ENCODE data around the gene CYP3A4.
"Not testable (repeated sequence)": the region's sequence is repeated elsewhere in the genome, so short reads cannot be mapped to it uniquely, and the experiment has no call there.

The CYP3A4 gene

GRCh38 chr7:99748846-99749579 is 35.0 kb downstream of the CYP3A4 start:
- no peak for TF ChIP-seq SUZ12 (IDR thresholded peaks at IDR 0.05; ENCODE audit: extremely low read depth, insufficient read depth, insufficient read length)
- no peak for TF ChIP-seq ZNF274 (IDR thresholded peaks at IDR 0.05; ENCODE audit: low read depth, low read length)
- TF ChIP-seq YY1 (IDR thresholded peaks at IDR 0.05; ENCODE audit: insufficient read depth, insufficient read length): no peak
- no peak for DNase-seq (ENCODE audit: low read depth, low spot score)
- no peak overlapping the region for H3K9ac ChIP-seq (ENCODE audit: insufficient read length, low read depth)
- no peaks in the 10 kb centered on the region for H3K27me3 ChIP-seq (ENCODE audit: insufficient read depth, insufficient read length)
- no peaks in the 10 kb centered on the region for H3K4me1 ChIP-seq (ENCODE audit: insufficient read depth, insufficient read length)
- no peaks in the 10 kb centered on the region for H3K36me3 ChIP-seq (ENCODE audit: insufficient read depth, insufficient read length, low read length)
- no peaks in the 10 kb centered on the region for H3K9me3 ChIP-seq (ENCODE audit: insufficient read depth, low read length)
- no peak overlapping the region for H3K4me3 ChIP-seq (ENCODE audit: insufficient read length, low read depth)

- DNase-seq (ENCODE audit: low read depth, low spot score); H3K4me3 ChIP-seq (ENCODE audit: insufficient read length, low read depth); H3K36me3 ChIP-seq (ENCODE audit: insufficient read depth, insufficient read length, low read length); H3K4me1 ChIP-seq (ENCODE audit: insufficient read depth, insufficient read length); H3K27me3 ChIP-seq (ENCODE audit: insufficient read depth, insufficient read length); H3K9me3 ChIP-seq (ENCODE audit: insufficient read depth, low read length); H3K9ac ChIP-seq (ENCODE audit: insufficient read length, low read depth): not testable (repeated sequence)
Measured at GRCh38 chr7:99746915-99747314, 37.1 kb downstream of the CYP3A4 start.

GRCh38 chr7:99745395-99745794 is 38.6 kb downstream of the CYP3A4 start:
- H3K4me3 ChIP-seq (ENCODE audit: insufficient read length, low read depth); H3K27me3 ChIP-seq (ENCODE audit: insufficient read depth, insufficient read length); DNase-seq (ENCODE audit: low read depth, low spot score); H3K9ac ChIP-seq (ENCODE audit: insufficient read length, low read depth); H3K9me3 ChIP-seq (ENCODE audit: insufficient read depth, low read length); H3K36me3 ChIP-seq (ENCODE audit: insufficient read depth, insufficient read length, low read length); H3K4me1 ChIP-seq (ENCODE audit: insufficient read depth, insufficient read length): not testable (repeated sequence)

- TF ChIP-seq ZNF274 (IDR thresholded peaks at IDR 0.05; ENCODE audit: low read depth, low read length) (no peak), SUZ12 (IDR thresholded peaks at IDR 0.05; ENCODE audit: extremely low read depth, insufficient read depth, insufficient read length) (no peak), YY1 (IDR thresholded peaks at IDR 0.05; ENCODE audit: insufficient read depth, insufficient read length) (no peak)
- DNase-seq (ENCODE audit: low read depth, low spot score): no peak
- no peaks in the 10 kb centered on the region for H3K9me3 ChIP-seq (ENCODE audit: insufficient read depth, low read length)
- no peaks in the 10 kb centered on the region for H3K27me3 ChIP-seq (ENCODE audit: insufficient read depth, insufficient read length)
- H3K9ac ChIP-seq (ENCODE audit: insufficient read length, low read depth): no peak overlapping the region
- no peak overlapping the region for H3K4me3 ChIP-seq (ENCODE audit: insufficient read length, low read depth)
- H3K36me3 ChIP-seq (ENCODE audit: insufficient read depth, insufficient read length, low read length): no peaks in the 10 kb centered on the region
- H3K4me1 ChIP-seq (ENCODE audit: insufficient read depth, insufficient read length): no peaks in the 10 kb centered on the region
Measured at GRCh38 chr7:99742737-99743394, 41.1 kb downstream of the CYP3A4 start.

- no peak for TF ChIP-seq ZNF274 (IDR thresholded peaks at IDR 0.05; ENCODE audit: low read depth, low read length)
- TF ChIP-seq YY1 (IDR thresholded peaks at IDR 0.05; ENCODE audit: insufficient read depth, insufficient read length): no peak
- no peak for TF ChIP-seq SUZ12 (IDR thresholded peaks at IDR 0.05; ENCODE audit: extremely low read depth, insufficient read depth, insufficient read length)
- Histone ChIP-seq H3K4me3 (ENCODE audit: insufficient read length, low read depth) (no peak overlapping the region), H3K27me3 (ENCODE audit: insufficient read depth, insufficient read length) (no peaks in the 10 kb centered on the region), H3K36me3 (ENCODE audit: insufficient read depth, insufficient read length, low read length) (no peaks in the 10 kb centered on the region), H3K9ac (ENCODE audit: insufficient read length, low read depth) (no peak overlapping the region), H3K9me3 (ENCODE audit: insufficient read depth, low read length) (no peaks in the 10 kb centered on the region), H3K4me1 (ENCODE audit: insufficient read depth, insufficient read length) (no peaks in the 10 kb centered on the region)
- DNase-seq (ENCODE audit: low read depth, low spot score): no peak
Measured at GRCh38 chr7:99741441-99741795, 42.6 kb downstream of the CYP3A4 start.

GRCh38 chr7:99740573-99741440 is 43.2 kb downstream of the CYP3A4 start:
- H3K4me3 ChIP-seq (ENCODE audit: insufficient read length, low read depth): no peak overlapping the region
- no peak for TF ChIP-seq ZNF274 (IDR thresholded peaks at IDR 0.05; ENCODE audit: low read depth, low read length)
- TF ChIP-seq SUZ12 (IDR thresholded peaks at IDR 0.05; ENCODE audit: extremely low read depth, insufficient read depth, insufficient read length): no peak
- no peak for TF ChIP-seq YY1 (IDR thresholded peaks at IDR 0.05; ENCODE audit: insufficient read depth, insufficient read length)
- no peaks in the 10 kb centered on the region for H3K36me3 ChIP-seq (ENCODE audit: insufficient read depth, insufficient read length, low read length)
- no peaks in the 10 kb centered on the region for H3K4me1 ChIP-seq (ENCODE audit: insufficient read depth, insufficient read length)
- no peaks in the 10 kb centered on the region for H3K27me3 ChIP-seq (ENCODE audit: insufficient read depth, insufficient read length)
- no peak overlapping the region for H3K9ac ChIP-seq (ENCODE audit: insufficient read length, low read depth)
- no peak for DNase-seq (ENCODE audit: low read depth, low spot score)
- no peaks in the 10 kb centered on the region for H3K9me3 ChIP-seq (ENCODE audit: insufficient read depth, low read length)

All from NT2/D1 (cell line).